ENCODE data around the gene CFAP74. TPM values are rescaled to one million over a fixed set of nuclear protein-coding genes. Genes with fewer than 3 reads are reported as not detected.

The CFAP74 gene
- total and polyA plus RNA-seq, 2 of the 13 experiments (the other 11 are each of a cell fraction or from before 2014, with no cell fraction given), result 0.27 to 0.62 TPM

- WGBS (ENCODE audit: low lambda C conversion rate), result 60% methylated on average over 19 of the region's 41 CpGs
- H3K36me3 ChIP-seq (replicated peaks in 1 of 2; ENCODE audit: control insufficient read depth in 1 of 2, insufficient read depth in 2 of 2, low read length in 2 of 2), result no peaks in the 10 kb centered on the region
- H3K27ac ChIP-seq (ENCODE audit: extremely low read length, insufficient read depth, low read length), result no peak overlapping the region
- ATAC-seq, result no peak
- no peaks in the 10 kb centered on the region for H3K9me3 ChIP-seq (ENCODE audit: low read length)
- H3K4me2 ChIP-seq (ENCODE audit: low read depth, low read length), result no peak overlapping the region
- peaks cover 9 to 47% of the 10 kb centered on the region in 2 experiments for H3K27me3 ChIP-seq (ENCODE audit: control insufficient read depth in 1 of 2, insufficient read depth in 2 of 2, low read length in 2 of 2)
- H3K4me1 ChIP-seq (ENCODE audit: insufficient read depth, low read length), result peaks cover 51% of the 10 kb centered on the region
- ChIA-PET POLR2A (interaction anchor here (1.9 kb wide), 1 partner anchor 99 kb away, joined by 13 read pairs; no protein-coding TSS in a partner anchor), CTCF (ENCODE audit: low intra/inter-chr PET ratio, low total read pairs) (no interaction called here)
- no peak overlapping the region for H3K9ac ChIP-seq (ENCODE audit: insufficient read depth, low read depth, low read length)
- no peak for FAIRE-seq
- H3K79me2 ChIP-seq (ENCODE audit: insufficient read depth, low read length), result no peaks in the 10 kb centered on the region
- in situ Hi-C loops (cut with HindIII; ENCODE audit: extremely low pct_ligation_motif_present, low pct_unique_long_range_greater_than_20kb) (no loop called here), intact Hi-C loops (cut with micrococcal nuclease; ENCODE audit: unreplicated experiment) (no loop called here)
- no peak overlapping the region for H2AFZ ChIP-seq (ENCODE audit: low read length)
- peak; percentile 20 for DNase-seq (ENCODE audit: low spot score)
- no peaks in the 10 kb centered on the region for H4K20me1 ChIP-seq (ENCODE audit: insufficient read depth, low read length)
- BruUV-seq (replicated peaks), result no TSS peak
- no peak overlapping the region for H3K4me3 ChIP-seq (replicated peaks in 1 of 3; ENCODE audit: insufficient read depth in 1 of 3, low read depth in 2 of 3, low read length in 3 of 3)
- TF ChIP-seq ZNF264 (CRISPR knock-in tag; IDR thresholded peaks at IDR 0.05) (no peak), MTA1 (CRISPR knock-in tag; IDR thresholded peaks at IDR 0.05; ENCODE audit: borderline replicate concordance) (no peak), TBL1XR1 (IDR thresholded peaks at IDR 0.05; ENCODE audit: borderline replicate concordance, low read length, partially characterized antibody) (no peak), ZNF709 (CRISPR knock-in tag; IDR thresholded peaks at IDR 0.05) (no peak), ZNF75D (CRISPR knock-in tag; IDR thresholded peaks at IDR 0.05; ENCODE audit: borderline replicate concordance) (no peak), ZNF609 (CRISPR knock-in tag; IDR thresholded peaks at IDR 0.05; ENCODE audit: borderline replicate concordance) (no peak), ZBTB14 (CRISPR knock-in tag; IDR thresholded peaks at IDR 0.05) (no peak), ZFYVE20 (CRISPR knock-in tag; IDR thresholded peaks at IDR 0.05; ENCODE audit: borderline replicate concordance, low read depth) (no peak), ZNF687 (CRISPR knock-in tag; IDR thresholded peaks at IDR 0.05) (peak; percentile 11; the same call in 1 of the 2 replicates), ZNF484 (CRISPR knock-in tag; IDR thresholded peaks at IDR 0.05; ENCODE audit: borderline replicate concordance, low read depth) (no peak), ZNF138 (CRISPR knock-in tag; IDR thresholded peaks at IDR 0.05; ENCODE audit: low read depth) (no peak)
These were observed 39.5 kb upstream of the CFAP74 start for GRCh38 chr1:2042830-2043773.

All from HepG2 (cell line).